Keratinocyte (primary cell): Measurements from ENCODE around the gene NHLRC1.

Source experiments
- EZH2 ChIP-seq: IDR thresholded peaks from one replicate; pipeline ENCODE4 v1.6.1; 2012; ENCODE audit warnings: inconsistent platforms, mild to moderate bottlenecking, low read length, moderate library complexity
- TF ChIP-seq, protein P1 (sequence below), 3 experiments: IDR thresholded peaks in 1 of 3; conservative IDR thresholded peaks in 1 of 3; optimal IDR thresholded peaks in 1 of 3; 2 replicates in 2 of 3; 3 replicates in 1 of 3; pipeline versions ENCODE3 to v1.5.1; 2011; ENCODE audit warnings: low read length in 3 of 3, mild to moderate bottlenecking in 3 of 3, moderate library complexity in 2 of 3, control low read depth in 1 of 3, inconsistent platforms in 1 of 3; ENCODE audit not compliant: insufficient read depth in 2 of 3; ENCODE audit errors: extremely low read depth in 1 of 3

DNA sequence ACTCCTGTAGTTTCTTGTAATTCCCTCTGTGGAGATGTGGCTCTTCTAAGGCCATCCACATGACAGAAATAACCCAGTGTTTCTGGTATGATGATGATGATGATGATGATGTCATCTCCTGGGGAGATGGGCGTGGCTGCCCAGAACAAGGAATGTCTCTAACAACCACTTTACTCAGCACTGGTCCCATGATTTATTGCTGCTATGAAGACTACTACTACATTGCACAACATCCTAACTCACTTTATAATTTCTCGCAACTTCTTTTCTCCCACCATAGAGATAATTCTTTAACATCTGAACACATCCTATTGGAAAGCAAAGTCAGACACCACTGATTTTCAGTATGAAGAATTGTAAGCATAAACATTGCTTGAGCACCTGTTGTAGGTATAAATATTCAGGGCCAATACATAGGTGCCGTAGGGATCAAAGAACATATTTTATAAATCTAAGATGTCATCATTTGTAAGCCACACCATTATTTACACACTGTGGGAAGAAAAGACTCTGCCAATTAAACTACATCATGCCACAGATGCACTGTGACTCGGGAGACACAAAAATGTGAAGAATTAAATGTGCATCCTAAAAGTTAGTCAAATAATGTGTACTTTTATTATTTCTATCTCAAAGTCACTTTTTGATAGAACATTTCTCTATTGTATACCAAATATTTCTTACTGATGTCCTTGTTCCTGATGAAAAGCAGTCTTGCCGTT, 26.0 kb upstream of the NHLRC1 start:
- no peak for TF ChIP-seq EZH2
- TF ChIP-seq, protein P1, sequence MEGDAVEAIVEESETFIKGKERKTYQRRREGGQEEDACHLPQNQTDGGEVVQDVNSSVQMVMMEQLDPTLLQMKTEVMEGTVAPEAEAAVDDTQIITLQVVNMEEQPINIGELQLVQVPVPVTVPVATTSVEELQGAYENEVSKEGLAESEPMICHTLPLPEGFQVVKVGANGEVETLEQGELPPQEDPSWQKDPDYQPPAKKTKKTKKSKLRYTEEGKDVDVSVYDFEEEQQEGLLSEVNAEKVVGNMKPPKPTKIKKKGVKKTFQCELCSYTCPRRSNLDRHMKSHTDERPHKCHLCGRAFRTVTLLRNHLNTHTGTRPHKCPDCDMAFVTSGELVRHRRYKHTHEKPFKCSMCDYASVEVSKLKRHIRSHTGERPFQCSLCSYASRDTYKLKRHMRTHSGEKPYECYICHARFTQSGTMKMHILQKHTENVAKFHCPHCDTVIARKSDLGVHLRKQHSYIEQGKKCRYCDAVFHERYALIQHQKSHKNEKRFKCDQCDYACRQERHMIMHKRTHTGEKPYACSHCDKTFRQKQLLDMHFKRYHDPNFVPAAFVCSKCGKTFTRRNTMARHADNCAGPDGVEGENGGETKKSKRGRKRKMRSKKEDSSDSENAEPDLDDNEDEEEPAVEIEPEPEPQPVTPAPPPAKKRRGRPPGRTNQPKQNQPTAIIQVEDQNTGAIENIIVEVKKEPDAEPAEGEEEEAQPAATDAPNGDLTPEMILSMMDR (optimal IDR thresholded peaks at IDR 0.05 in 1 of 3, IDR thresholded peaks at IDR 0.05 in 1 of 3, conservative IDR thresholded peaks at IDR 0.05 in 1 of 3; ENCODE audit: extremely low read depth in 1 of 3, insufficient read depth in 2 of 3, low read length in 3 of 3), result no peak
